Jurkat, Clone E6-1 (cell line): Measurements from ENCODE around the gene FAM174C.

Experiments used
- DNase-seq: peaks from one replicate; pipeline ENCODE4 v3.0.0-alpha.2; 2011; ENCODE audit warnings: low read depth, low spot score
- H3K4me3 ChIP-seq: 2 replicates; pipeline ENCODE4 v1.5.1; 2011; ENCODE audit warnings: mild to moderate bottlenecking, low read length, control low read depth, moderate library complexity

The FAM174C gene

GRCh38 chr19:1280636-1281568 lies 5.6 kb downstream of the FAM174C start:
- no peak for DNase-seq
- H3K4me3 ChIP-seq, result no peak overlapping the region

DNA sequence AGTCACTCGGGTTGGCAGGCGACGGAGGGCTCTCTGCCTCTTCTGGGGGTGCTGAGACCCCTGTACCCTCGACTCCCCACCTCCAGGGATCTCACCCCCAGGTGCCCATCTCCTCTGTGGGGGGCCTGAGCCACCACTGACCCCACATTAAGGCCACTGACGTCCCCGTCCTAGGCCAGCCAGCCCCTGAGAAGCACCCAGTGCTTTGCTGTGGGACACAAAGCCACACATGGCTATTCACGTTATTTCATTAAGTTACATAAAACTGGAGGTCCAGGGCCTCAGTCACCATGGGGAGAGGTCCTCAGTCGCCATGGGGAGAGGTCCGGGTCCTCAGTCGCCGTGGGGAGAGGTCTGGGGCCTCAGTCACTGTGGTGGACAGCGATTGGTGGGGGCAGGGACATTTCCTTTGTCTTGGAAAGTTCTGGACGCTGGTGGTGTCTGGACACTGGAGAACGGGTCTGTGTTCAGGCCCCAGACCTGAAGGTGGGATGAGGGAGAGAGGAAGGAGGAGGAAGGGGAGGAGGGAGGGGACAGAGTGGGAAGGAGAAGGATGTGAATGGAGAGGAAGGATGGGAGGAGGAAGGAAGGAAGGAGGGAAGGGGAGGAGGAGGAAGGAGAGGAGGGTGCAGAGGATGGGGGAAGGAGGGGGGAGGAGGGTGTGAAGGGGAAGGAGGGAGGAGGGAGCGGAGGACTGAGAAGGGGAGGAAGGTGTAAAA lies 6.4 kb downstream of the FAM174C start:
- H3K4me3 ChIP-seq, result no peak overlapping the region
- DNase-seq, result no peak

DNA sequence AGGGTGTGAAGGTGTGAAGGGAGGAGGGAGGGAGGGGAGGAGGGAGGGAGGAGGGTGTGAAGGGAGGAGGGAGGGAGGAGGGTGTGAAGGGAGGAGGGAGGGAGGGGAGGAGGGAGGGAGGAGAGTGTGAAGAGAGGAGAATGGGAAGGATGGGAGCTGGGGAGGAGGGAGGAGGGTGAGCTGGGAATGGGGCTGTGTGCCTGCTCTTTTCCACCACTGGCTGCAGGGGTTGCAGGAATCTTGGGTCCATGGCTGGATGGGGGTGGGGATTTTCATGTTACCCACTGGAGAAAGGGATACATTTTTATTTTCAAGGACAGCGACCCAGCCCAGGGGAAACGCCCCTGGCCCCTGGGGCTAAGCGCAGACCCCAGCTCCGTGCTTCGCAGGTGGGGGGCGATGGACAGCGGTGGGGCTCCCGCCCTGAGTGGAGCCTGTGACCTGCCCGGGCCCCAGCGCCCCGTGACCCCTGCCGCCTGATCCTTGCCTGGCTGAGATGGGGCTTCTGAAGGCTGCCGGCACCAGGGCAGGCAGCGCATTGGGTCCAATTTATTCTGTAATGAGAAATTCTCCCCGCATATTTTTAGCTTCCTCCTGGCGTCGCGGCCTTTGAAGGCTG lies 7.4 kb downstream of the FAM174C start:
- no peak overlapping the region for H3K4me3 ChIP-seq
- no peak for DNase-seq

- H3K4me3 ChIP-seq, result no peak overlapping the region
- no peak for DNase-seq
Measured at GRCh38 chr19:1283207-1283916, 8.0 kb downstream of the FAM174C start.

DNA sequence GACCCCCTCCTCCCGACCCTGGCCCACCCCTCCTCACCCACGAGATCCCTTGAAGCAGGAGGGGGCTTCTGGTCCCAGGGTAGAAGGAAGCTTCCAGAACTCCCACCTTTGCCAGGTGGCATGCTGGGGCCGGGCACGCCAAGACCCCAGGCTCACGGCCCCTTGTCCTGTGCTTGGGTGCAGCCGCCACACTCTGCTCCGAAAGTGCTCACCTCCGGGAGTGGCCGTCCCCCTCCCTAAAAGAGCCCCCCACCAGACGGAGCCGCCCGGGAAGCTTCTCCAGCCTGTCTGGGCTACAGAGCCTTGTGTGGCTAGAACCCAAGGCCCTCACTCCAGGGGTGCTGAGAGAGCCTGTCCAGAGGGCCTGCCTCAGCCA lies 8.6 kb downstream of the FAM174C start:
- DNase-seq, result no peak
- H3K4me3 ChIP-seq, result no peak overlapping the region

DNA sequence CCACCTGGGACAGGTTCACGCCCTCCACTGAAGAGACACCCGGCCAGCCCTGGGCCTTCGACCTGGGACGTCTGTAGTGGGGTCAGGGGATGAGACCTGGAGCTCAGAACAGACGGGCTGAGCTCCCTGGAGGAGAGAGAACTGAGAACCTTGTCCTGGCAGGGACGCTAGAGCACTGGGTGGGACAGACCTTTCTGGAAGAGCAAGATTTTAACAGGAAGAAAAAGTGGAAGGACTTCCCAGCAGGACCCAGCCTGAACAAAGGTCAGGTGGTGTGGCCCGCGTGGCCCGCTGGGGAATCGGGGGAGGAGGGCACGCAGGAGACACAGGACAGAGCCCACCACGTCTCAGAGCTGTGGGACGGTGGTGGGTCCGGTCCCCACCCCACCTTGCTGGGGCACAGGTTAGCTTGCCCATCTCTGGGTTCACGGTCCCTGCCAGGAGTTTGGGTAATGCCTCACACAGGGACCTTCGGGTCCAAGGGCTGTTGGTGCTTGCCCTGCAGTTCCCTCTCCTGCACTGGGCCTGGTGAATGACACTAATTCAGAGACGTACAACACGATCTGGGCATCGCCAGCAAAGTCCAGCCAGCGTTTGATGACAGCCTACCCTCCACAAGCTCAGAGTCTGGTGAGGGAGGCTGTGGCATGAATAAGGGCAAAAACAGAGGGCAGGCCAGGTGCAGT lies 9.1 kb downstream of the FAM174C start:
- no peak for DNase-seq
- H3K4me3 ChIP-seq, result no peak overlapping the region

GRCh38 chr19:1284979-1285736 lies 9.8 kb downstream of the FAM174C start:
- no peak for DNase-seq
- H3K4me3 ChIP-seq, result no peak overlapping the region

DNA sequence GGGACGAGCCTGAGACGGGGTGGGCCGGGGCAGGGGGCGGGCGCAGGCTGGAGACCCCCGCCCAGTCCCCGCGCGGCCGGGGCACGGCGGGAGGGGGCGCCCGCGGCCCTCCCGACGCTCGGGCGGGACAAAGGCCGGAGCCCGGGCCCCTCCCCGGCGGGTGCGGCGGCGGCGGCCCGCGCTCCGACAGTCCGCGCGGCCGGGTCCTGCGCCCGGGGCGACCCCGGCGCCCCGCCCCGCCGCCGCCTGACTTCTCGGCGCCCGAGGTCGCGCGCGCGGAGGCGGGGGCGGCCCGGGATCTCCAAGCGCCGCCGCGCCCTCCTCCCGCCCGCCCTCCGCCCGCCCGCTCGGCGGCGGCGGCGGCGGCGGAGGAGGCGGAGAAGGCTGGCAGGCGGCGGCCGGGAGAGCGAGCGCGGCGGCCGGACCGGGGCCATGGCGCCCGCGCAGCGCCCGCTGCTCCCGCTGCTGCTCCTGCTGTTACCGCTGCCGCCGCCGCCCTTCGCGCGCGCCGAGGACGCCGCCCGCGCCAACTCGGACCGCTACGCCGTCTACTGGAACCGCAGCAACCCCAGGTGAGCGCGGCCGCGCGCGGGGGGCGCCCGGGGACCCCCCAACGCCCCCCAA lies 10.5 kb downstream of the FAM174C start, which contains the start of gene EFNA2:
EFNA2 (plus strand) TSS at position 137 of the 624 bp plus-strand sequence; CDS start at position 433, 296 bp downstream.
- no peak for DNase-seq
- H3K4me3 ChIP-seq, result no peak within 1 kb of the TSS

DNA sequence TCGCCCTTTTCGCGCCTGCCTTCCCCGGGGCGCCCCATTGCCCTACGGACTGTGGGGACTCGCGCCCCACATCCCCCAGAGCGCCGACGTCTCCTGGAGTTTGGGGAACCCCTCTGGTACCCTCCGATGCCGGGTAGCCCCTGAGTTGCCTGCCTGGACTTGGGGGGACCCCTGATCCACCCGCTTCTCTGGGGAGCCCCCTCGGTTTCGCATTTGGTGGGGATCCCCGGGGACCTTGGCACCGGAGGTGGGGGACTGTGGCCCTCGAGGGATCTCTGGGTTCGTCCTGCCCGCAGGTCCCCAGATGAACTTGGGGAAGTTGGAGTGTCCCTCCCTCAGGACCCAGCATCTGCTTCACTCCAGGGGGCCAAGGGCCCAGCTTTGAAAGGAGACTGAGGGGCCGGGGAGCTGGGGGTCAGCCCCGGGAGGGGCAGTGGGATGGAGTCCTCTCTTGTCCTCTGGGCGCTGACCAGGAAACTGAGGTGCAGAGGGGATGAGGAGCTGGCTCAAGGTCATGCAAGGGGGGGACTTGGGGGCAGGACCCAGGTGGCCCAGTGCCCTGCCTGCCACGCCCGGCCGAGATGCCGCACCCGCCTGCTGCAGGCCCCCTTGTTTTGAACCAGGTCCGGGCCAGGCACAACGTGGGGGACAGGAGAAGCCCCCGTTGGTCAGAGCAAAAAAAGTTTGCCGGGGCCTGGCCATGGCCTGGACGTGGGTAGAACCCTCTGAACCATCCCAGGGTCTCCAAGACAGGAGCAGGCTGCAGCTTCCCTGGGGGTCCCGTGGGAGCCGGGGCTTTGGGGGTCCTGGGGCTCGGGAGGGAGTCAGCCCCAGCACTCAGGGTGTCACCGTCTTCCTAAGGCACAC lies 11.4 kb downstream of the FAM174C start:
- H3K4me3 ChIP-seq, result no peak overlapping the region

GRCh38 chr19:1287354-1288225 lies 12.3 kb downstream of the FAM174C start:
- H3K4me3 ChIP-seq, result no peak overlapping the region
- DNase-seq, result no peak

More for the DNA sequence above, 11.4 kb downstream of the FAM174C start:
- DNase-seq, result no peak

- H3K4me3 ChIP-seq, result no peak overlapping the region
- DNase-seq, result no peak
Measured at GRCh38 chr19:1288226-1288612, 12.9 kb downstream of the FAM174C start.

DNA sequence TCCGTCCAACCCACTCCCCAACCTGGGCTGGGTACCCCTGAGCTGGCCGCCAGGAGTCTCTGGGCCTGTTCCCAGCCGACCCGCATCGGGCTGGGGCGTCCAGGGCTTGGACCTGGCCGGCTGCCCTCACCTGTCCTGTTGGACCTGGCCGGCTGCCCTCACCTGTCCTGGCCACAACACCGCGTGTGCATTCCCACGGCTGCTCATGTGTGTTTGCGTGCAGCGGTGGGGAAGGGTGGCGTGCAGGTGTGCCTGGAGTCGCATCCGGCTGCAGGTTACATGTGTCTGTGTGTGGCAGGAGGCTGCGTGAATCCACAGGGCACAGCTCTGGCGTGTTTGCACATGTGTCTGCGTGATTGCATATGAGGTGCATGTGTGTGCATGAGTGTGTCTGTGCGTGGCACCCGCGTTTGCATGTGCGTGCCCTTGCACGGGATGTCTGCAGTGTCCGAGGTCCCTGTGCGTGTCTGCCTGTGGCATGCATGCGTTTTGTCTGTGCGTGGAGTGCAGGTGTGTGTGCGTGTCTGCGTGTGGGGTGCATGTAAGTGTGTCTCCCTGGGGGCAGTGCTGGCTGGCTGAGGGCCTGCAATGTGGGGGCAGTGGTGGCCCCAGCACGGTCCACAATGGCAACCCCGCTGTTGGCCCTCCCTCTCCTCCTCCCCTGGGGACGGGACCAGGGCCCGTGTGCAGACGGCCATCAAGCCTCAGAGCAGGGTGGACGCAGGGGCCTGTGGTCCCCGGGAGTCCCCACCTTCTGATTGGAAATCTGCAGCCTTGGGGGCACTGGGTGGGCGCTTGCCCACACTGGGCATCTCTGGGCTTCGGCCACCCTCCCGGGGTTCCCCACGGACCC lies 13.7 kb downstream of the FAM174C start:
- no peak overlapping the region for H3K4me3 ChIP-seq
- DNase-seq, result no peak

GRCh38 chr19:1289686-1290025 lies 14.3 kb downstream of the FAM174C start:
- no peak for DNase-seq
- H3K4me3 ChIP-seq, result no peak overlapping the region

GRCh38 chr19:1290196-1290702 lies 14.9 kb downstream of the FAM174C start:
- no peak for DNase-seq
- H3K4me3 ChIP-seq, result no peak overlapping the region
